HCT116 (cell line): ENCODE data around the gene LTBP1. TPM values are rescaled to one million over a fixed set of nuclear protein-coding genes. Genes with fewer than 3 reads are reported as not detected.

Experiments used
- ATAC-seq: fragments of 200-7000 bp; cut with Tn5 transposase; 2 replicates; pipeline ENCODE4 v1.9.1; 2020; ENCODE audit warnings: mild to moderate bottlenecking, moderate library complexity
- BruUV-seq: library from RNA; stranded (reverse); fragments of 400-500 nt; replicated peaks from 2 replicates; lab custom pipeline; 2021; lab: Mats Ljungman, UMichigan
- CTCF ChIA-PET: fragments of 300-600 bp; sonication (Branson Sonifier 250); formaldehyde crosslinking; loops from one replicate; lab custom pipeline; 2021; ENCODE audit warnings: antibody characterized with exemption; lab: Charles Lee
- POLR2A ChIA-PET: fragments of 300-600, 350-600 bp; sonication (Branson Sonifier 250); formaldehyde crosslinking; loops from one replicate; lab custom pipeline; 2021; ENCODE audit warnings: antibody characterized with exemption; lab: Charles Lee
- RAD21 ChIA-PET, 2 experiments: fragments of 300-600 bp; sonication (Branson Sonifier 250); formaldehyde crosslinking; loops; one replicate each; lab custom pipeline; 2023; ENCODE audit warnings: low total read pairs in 2 of 2; ENCODE audit not compliant: uncharacterized antibody in 2 of 2, unreplicated experiment in 2 of 2, low non-redundant PET in 1 of 2; lab: Charles Lee
- DNase-seq: peaks from one replicate; pipeline ENCODE4 v3.0.0-alpha.2; 2010; ENCODE audit warnings: low read depth, low spot score
- H2AFZ ChIP-seq: fragments of 200-600 bp; shearing (Covaris generic), sonication (generic); 2 replicates; pipeline ENCODE4 v1.6.1; 2017; ENCODE audit warnings: low read depth, mixed run types, mixed read lengths, antibody characterized with exemption, low read length; ENCODE audit not compliant: poor library complexity, severe bottlenecking
- H3K27ac ChIP-seq: 2 replicates; pipeline ENCODE4 v1.5.1; 2012; ENCODE audit warnings: low read depth, low read length
- H3K27me3 ChIP-seq: fragments of 200-600 bp; sonication (generic); 2 replicates; pipeline ENCODE4 v1.6.1; 2016; ENCODE audit warnings: mixed run types, low read length, mixed read lengths; ENCODE audit not compliant: insufficient read depth
- H3K36me3 ChIP-seq, 2 experiments: fragments of 200-500 bp in 1 of 2; fragments of 200-600 bp in 1 of 2; sonication (Bioruptor generic) in 1 of 2; sonication (generic) in 1 of 2; 2 replicates each; pipeline versions ENCODE4 v1.5.1 to v1.6.1; 2014 to 2016; ENCODE audit warnings: low read length in 2 of 2, inconsistent platforms in 1 of 2, mixed read lengths in 1 of 2, mixed run types in 1 of 2; ENCODE audit not compliant: insufficient read depth in 2 of 2, control insufficient read depth in 1 of 2
- H3K4me1 ChIP-seq, 2 experiments: fragments of 200-600 bp in 1 of 2; sonication (generic) in 1 of 2; 2 replicates each; pipeline versions ENCODE4 v1.5.1 to v1.6.1; 2012 to 2017; ENCODE audit warnings: low read length in 2 of 2, inconsistent platforms in 1 of 2, mild to moderate bottlenecking in 1 of 2, mixed read lengths in 1 of 2, mixed run types in 1 of 2, moderate library complexity in 1 of 2; ENCODE audit not compliant: insufficient read depth in 2 of 2, control insufficient read depth in 1 of 2
- H3K4me2 ChIP-seq: fragments of 200-600 bp; sonication (generic); 2 replicates; pipeline ENCODE4 v1.6.1; 2017; ENCODE audit warnings: mixed run types, low read length, mixed read lengths
- H3K4me3 ChIP-seq, 2 experiments: fragments of 200-600 bp in 1 of 2; sonication (generic) in 1 of 2; replicated peaks in 1 of 2; 2 replicates each; pipeline ENCODE4 v1.5.1; 2011 to 2016; ENCODE audit warnings: low read length in 2 of 2, control low read depth in 1 of 2, low read depth in 1 of 2, mild to moderate bottlenecking in 1 of 2, mixed read lengths in 1 of 2, mixed run types in 1 of 2
- H3K79me2 ChIP-seq: fragments of 200-600 bp; sonication (generic); 2 replicates; pipeline ENCODE4 v1.6.1; 2017; ENCODE audit warnings: mild to moderate bottlenecking, mixed run types, low read length, moderate library complexity, mixed read lengths; ENCODE audit not compliant: insufficient read depth
- H3K9ac ChIP-seq: fragments of 200-600 bp; sonication (generic); 2 replicates; pipeline ENCODE4 v1.6.1; 2016; ENCODE audit warnings: low read length, mixed read lengths
- H3K9me2 ChIP-seq: fragments of 200-600 bp; sonication (generic), shearing (Covaris generic); 2 replicates; pipeline ENCODE4 v1.6.1; 2017; ENCODE audit warnings: mixed run types, mild to moderate bottlenecking, moderate library complexity; ENCODE audit not compliant: insufficient read depth
- H3K9me3 ChIP-seq, 2 experiments: fragments of 200-500 bp in 1 of 2; fragments of 200-600 bp in 1 of 2; sonication (Bioruptor generic) in 1 of 2; sonication (generic) in 1 of 2; 2 replicates each; pipeline ENCODE4 v1.6.1; 2014 to 2017; ENCODE audit warnings: low read length in 2 of 2, mixed read lengths in 2 of 2, inconsistent platforms in 1 of 2, low read depth in 1 of 2, mild to moderate bottlenecking in 1 of 2, mixed run types in 1 of 2, moderate library complexity in 1 of 2; ENCODE audit not compliant: control insufficient read depth in 1 of 2, insufficient read depth in 1 of 2
- H4K20me1 ChIP-seq: fragments of 200-600 bp; sonication (generic), shearing (Covaris generic); 2 replicates; pipeline ENCODE4 v1.6.1; 2017; ENCODE audit warnings: mixed run types, mild to moderate bottlenecking, moderate library complexity; ENCODE audit not compliant: insufficient read depth
- CBX3 ChIP-seq: IDR thresholded peaks from 2 replicates; pipeline ENCODE4 v1.6.1; 2012; ENCODE audit warnings: low read depth
- CEBPB ChIP-seq: IDR thresholded peaks from 2 replicates; pipeline ENCODE4 v1.6.1; 2012; ENCODE audit warnings: low read depth
- EGR1 ChIP-seq: IDR thresholded peaks from 2 replicates; pipeline ENCODE4 v1.6.1; 2012; ENCODE audit warnings: low read depth
- ELF1 ChIP-seq: IDR thresholded peaks from 2 replicates; pipeline ENCODE4 v1.6.1; 2012; ENCODE audit warnings: low read depth, borderline replicate concordance
- EZH2 ChIP-seq: fragments of 200-600 bp; sonication (generic); IDR thresholded peaks from 2 replicates; pipeline ENCODE4 v1.6.1; 2017; ENCODE audit warnings: antibody characterized with exemption, mixed run types
- EZH2phosphoT487 ChIP-seq: fragments of 200-600 bp; IDR thresholded peaks from 2 replicates; pipeline ENCODE4 v1.6.1; 2018; ENCODE audit warnings: antibody characterized with exemption, borderline replicate concordance
- JUND ChIP-seq: IDR thresholded peaks from 2 replicates; pipeline ENCODE4 v1.6.1; 2012
- POLR2AphosphoS5 ChIP-seq: IDR thresholded peaks from 2 replicates; pipeline ENCODE4 v1.6.1; 2011; ENCODE audit warnings: mild to moderate bottlenecking, low read depth, low read length, moderate library complexity
- RAD21 ChIP-seq: IDR thresholded peaks from 2 replicates; pipeline ENCODE4 v1.6.1; 2012; ENCODE audit warnings: low read depth, mild to moderate bottlenecking
- SRF ChIP-seq: IDR thresholded peaks from 2 replicates; pipeline ENCODE4 v1.6.1; 2012; ENCODE audit warnings: low read depth
- TCF7L2 ChIP-seq: IDR thresholded peaks from 2 replicates; pipeline ENCODE4 v1.7.0; 2011; ENCODE audit warnings: borderline replicate concordance, inconsistent platforms; ENCODE audit not compliant: insufficient read depth, insufficient read length; ENCODE audit errors: extremely low read depth
- YY1 ChIP-seq: IDR thresholded peaks from 2 replicates; pipeline ENCODE4 v1.6.1; 2011; ENCODE audit warnings: low read length, low read depth, moderate library complexity, mild to moderate bottlenecking; ENCODE audit not compliant: insufficient replicate concordance; ENCODE audit errors: extremely low read depth
- ZNF274 ChIP-seq: fragments of 200-500 bp; sonication (Bioruptor generic); IDR thresholded peaks from 2 replicates; pipeline ENCODE4 v1.6.1; 2014; ENCODE audit warnings: mild to moderate bottlenecking, low read depth, low read length, inconsistent platforms
- intact Hi-C: fragments of 100-400 bp; cut with micrococcal nuclease; formaldehyde crosslinking; loops from 2 replicates; pipeline ENCODE4 v1.10.0; 2022
- total RNA-seq: library from RNA; stranded (reverse); gene quantifications from one replicate; pipeline ENCODE4 v1.2.1, GENCODE V29; 2021; ENCODE audit not compliant: unreplicated experiment
- TF ChIP-seq, protein P1 (sequence below): IDR thresholded peaks from 2 replicates; pipeline ENCODE4 v1.6.1; 2012
- TF ChIP-seq, protein P2 (sequence below): IDR thresholded peaks from 2 replicates; pipeline ENCODE4 v1.6.1; 2012; ENCODE audit warnings: low read depth
- TF ChIP-seq, protein P3 (sequence below): IDR thresholded peaks from 2 replicates; pipeline ENCODE4 v1.6.1; 2012

Gene LTBP1
- total RNA-seq, 1 experiment from 2014 or later: 5.1 TPM

DNA sequence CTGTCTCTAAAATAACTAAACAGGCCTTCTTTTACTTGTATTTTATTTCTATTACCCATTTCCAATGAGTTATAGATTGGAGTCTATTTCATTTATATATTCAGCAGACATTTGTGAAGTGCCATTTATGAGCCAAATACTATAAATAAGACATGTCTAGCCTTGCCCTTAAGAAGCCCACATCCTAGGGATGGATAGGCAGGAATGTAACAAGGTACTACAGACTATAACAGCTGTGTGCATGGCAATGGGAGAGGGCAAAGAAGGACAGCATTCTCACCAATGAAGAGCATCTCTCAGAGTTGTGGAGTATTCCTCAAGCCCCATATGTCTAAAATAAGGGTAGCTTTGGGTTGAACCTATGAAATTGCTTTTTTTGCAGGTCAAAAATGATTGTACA is 367.8 kb downstream of the LTBP1 start:
- no peak for ATAC-seq
- no peaks in the 10 kb centered on the region for H3K4me1 ChIP-seq
- H3K27me3 ChIP-seq: no peaks in the 10 kb centered on the region
- RAD21 ChIA-PET: no interaction called here
- no peak overlapping the region for H2AFZ ChIP-seq
- no TSS peak for BruUV-seq
- H3K27ac ChIP-seq: no peak overlapping the region
- no peak overlapping the region for H3K4me3 ChIP-seq
- H3K9ac ChIP-seq: no peak overlapping the region
- no peaks in the 10 kb centered on the region for H4K20me1 ChIP-seq
- intact Hi-C loops: no loop called here
- CTCF ChIA-PET: no interaction called here
- no peaks in the 10 kb centered on the region for H3K9me3 ChIP-seq
- TF ChIP-seq, protein P1, sequence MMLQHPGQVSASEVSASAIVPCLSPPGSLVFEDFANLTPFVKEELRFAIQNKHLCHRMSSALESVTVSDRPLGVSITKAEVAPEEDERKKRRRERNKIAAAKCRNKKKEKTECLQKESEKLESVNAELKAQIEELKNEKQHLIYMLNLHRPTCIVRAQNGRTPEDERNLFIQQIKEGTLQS: no peak
- TF ChIP-seq EZH2phosphoT487 (no peak), TCF7L2 (no peak), RAD21 (no peak), ZNF274 (no peak), POLR2AphosphoS5 (no peak), ELF1 (no peak), EZH2 (no peak), JUND (no peak), SRF (no peak), YY1 (no peak), EGR1 (no peak), CBX3 (no peak), CEBPB (no peak)
- TF ChIP-seq, protein P2, sequence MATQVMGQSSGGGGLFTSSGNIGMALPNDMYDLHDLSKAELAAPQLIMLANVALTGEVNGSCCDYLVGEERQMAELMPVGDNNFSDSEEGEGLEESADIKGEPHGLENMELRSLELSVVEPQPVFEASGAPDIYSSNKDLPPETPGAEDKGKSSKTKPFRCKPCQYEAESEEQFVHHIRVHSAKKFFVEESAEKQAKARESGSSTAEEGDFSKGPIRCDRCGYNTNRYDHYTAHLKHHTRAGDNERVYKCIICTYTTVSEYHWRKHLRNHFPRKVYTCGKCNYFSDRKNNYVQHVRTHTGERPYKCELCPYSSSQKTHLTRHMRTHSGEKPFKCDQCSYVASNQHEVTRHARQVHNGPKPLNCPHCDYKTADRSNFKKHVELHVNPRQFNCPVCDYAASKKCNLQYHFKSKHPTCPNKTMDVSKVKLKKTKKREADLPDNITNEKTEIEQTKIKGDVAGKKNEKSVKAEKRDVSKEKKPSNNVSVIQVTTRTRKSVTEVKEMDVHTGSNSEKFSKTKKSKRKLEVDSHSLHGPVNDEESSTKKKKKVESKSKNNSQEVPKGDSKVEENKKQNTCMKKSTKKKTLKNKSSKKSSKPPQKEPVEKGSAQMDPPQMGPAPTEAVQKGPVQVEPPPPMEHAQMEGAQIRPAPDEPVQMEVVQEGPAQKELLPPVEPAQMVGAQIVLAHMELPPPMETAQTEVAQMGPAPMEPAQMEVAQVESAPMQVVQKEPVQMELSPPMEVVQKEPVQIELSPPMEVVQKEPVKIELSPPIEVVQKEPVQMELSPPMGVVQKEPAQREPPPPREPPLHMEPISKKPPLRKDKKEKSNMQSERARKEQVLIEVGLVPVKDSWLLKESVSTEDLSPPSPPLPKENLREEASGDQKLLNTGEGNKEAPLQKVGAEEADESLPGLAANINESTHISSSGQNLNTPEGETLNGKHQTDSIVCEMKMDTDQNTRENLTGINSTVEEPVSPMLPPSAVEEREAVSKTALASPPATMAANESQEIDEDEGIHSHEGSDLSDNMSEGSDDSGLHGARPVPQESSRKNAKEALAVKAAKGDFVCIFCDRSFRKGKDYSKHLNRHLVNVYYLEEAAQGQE: no peak
- TF ChIP-seq, protein P3, sequence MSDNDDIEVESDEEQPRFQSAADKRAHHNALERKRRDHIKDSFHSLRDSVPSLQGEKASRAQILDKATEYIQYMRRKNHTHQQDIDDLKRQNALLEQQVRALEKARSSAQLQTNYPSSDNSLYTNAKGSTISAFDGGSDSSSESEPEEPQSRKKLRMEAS: no peak
- no peak overlapping the region for H3K4me2 ChIP-seq
- POLR2A ChIA-PET: no interaction called here
- H3K79me2 ChIP-seq: no peaks in the 10 kb centered on the region
- H3K9me2 ChIP-seq: no peaks in the 10 kb centered on the region
- H3K36me3 ChIP-seq: no peaks in the 10 kb centered on the region
- no peak for DNase-seq
